ENCODE measurements around the gene CPSF2.

The CPSF2 gene

DNA sequence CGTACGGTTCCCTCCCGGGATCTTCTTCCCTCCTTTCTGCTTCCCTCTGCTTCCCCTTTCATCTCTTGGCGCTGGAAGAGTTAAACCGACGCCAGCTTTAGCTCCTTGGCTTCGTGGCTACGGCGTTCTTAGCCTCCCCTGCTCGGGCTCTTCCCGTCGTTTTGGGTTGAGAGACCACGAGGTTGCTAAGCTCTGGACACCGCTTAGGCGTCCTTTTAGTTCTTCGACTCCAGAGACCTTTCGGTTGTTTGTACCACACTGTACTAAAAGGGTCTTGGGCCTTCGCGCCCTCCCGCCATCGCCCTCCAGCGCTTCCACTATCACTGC, 545 bp downstream of the CPSF2 start:
- TF ChIP-seq, protein P1, sequence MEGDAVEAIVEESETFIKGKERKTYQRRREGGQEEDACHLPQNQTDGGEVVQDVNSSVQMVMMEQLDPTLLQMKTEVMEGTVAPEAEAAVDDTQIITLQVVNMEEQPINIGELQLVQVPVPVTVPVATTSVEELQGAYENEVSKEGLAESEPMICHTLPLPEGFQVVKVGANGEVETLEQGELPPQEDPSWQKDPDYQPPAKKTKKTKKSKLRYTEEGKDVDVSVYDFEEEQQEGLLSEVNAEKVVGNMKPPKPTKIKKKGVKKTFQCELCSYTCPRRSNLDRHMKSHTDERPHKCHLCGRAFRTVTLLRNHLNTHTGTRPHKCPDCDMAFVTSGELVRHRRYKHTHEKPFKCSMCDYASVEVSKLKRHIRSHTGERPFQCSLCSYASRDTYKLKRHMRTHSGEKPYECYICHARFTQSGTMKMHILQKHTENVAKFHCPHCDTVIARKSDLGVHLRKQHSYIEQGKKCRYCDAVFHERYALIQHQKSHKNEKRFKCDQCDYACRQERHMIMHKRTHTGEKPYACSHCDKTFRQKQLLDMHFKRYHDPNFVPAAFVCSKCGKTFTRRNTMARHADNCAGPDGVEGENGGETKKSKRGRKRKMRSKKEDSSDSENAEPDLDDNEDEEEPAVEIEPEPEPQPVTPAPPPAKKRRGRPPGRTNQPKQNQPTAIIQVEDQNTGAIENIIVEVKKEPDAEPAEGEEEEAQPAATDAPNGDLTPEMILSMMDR (IDR thresholded peaks at IDR 0.05), result no peak
- no peak for TF ChIP-seq ZFX (IDR thresholded peaks at IDR 0.05; ENCODE audit: borderline replicate concordance)
- peak overlapping the region; percentile 87 for H3K27ac ChIP-seq

DNA sequence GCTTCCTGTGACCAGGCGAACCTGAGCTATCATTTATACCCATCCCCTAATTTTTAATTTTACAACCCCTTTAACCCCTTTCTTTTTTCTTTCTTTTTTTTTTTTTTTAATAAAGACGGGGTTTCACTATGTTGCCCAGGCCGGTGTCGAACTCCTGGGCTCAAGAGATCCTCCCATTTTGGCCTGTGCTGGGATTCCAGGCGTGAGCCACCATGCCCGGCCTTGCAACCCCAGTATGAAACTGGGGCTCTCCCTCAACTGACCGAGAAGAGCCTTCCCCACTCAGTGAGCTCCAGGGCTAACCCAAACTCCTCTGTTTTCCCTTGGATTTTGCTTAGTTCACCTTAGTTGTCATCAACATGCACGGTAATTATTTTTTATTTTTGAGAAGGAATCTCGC, 992 bp downstream of the CPSF2 start:
- TF ChIP-seq, protein P1 (IDR thresholded peaks at IDR 0.05), result no peak
- no peak for TF ChIP-seq ZFX (IDR thresholded peaks at IDR 0.05; ENCODE audit: borderline replicate concordance)
- peak overlapping the region; percentile 87 for H3K27ac ChIP-seq

DNA sequence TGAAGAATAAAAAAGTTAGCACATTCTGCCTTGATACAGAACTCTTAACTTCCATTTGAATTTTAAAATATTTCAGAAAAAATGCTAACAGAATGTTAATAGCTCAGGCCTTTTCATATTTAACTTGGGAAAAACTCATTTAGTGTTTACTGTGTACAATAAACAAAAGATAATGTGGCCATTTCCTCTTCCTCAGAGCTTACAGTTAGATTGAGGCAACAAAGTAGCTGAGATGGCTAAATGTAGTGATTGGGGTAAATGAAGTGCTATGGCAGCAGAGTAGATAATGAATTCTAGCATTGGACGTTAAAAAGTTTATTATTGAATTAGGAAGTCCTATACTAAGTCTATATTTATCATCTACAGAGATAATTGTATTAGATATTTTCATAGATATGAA, 12.7 kb downstream of the CPSF2 start:
- no peak for TF ChIP-seq ZFX (IDR thresholded peaks at IDR 0.05; ENCODE audit: borderline replicate concordance)
- TF ChIP-seq, protein P1 (IDR thresholded peaks at IDR 0.05), result no peak
- no peak overlapping the region for H3K27ac ChIP-seq

DNA sequence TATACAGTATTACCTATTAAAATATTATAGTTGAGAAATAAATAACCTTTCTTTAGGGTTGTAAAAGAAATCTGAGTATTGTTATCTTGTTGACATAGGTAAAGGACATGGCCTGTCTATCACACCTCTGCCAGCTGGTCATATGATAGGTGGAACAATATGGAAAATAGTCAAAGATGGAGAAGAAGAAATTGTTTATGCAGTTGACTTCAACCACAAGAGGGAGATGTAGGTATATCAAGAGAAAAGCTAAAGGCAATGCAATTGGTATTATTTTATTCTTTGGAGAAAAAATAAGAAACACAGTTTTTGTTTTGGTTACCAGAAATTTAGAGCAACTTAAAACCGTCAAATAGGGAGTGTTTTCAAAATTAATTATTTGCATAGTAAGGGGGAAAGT, 13.5 kb downstream of the CPSF2 start:
- TF ChIP-seq ZFX (IDR thresholded peaks at IDR 0.05; ENCODE audit: borderline replicate concordance), result no peak
- TF ChIP-seq, protein P1 (IDR thresholded peaks at IDR 0.05), result peak; percentile 52
- H3K27ac ChIP-seq, result no peak overlapping the region

DNA sequence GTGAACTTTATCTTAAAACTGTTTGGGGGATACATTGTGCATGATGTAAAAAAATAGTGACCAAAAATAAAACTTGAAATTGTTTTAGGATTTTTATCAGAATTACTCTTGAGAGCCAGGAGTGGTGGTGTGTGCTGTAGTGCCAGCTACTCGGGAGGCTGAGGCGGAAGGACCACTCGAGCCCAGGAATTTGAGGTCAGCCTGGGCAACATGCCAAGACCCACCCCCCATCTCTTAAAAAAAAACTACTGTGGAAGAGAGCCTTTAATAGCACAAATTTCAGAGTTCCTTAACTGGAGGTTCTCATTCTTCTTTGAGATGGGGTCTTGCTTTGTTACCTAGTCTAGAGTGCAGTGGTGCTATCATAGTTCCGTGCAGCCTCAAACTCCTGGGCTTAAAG, 21.5 kb downstream of the CPSF2 start:
- H3K27ac ChIP-seq, result no peak overlapping the region
- TF ChIP-seq ZFX (IDR thresholded peaks at IDR 0.05; ENCODE audit: borderline replicate concordance), result no peak
- TF ChIP-seq, protein P1 (IDR thresholded peaks at IDR 0.05), result no peak

DNA sequence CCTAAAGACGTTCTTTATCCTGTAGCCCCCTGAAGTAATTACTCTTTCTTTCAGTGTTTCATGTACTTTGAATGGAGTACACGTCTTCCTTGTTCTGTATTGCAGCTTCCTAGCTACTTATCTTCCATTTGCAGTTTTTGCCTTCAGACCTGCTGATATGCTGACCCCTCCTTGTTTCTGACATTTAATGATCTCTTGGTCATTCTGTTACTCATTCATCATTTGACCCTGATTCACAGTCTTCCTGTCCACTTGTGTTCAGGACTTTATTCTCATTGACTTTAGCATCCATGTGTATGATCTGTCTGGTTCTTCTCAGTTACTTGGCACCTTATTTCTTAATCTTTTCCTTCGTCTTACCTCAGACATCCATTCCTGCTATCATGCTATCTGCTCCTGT, 22.2 kb downstream of the CPSF2 start:
- H3K27ac ChIP-seq, result no peak overlapping the region
- TF ChIP-seq, protein P1 (IDR thresholded peaks at IDR 0.05), result no peak
- TF ChIP-seq ZFX (IDR thresholded peaks at IDR 0.05; ENCODE audit: borderline replicate concordance), result no peak

DNA sequence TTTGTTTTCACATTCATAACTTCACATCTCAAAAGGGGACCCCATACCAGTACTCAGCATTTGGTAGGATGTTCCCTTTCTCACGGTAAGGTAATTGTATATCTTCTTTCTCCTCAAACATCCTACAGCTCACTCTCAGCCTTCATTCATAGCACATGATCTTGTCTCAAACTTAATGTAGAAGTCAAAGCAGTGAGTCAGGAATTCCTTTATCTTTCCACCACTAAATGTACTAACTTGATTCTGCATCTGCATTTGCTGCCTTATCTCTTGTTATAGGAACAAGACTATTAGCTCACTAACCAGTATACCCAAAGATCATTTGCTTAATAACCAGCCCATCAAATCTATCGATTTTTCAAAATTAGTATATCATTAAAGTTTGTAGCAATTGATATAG, 22.9 kb downstream of the CPSF2 start:
- no peak for TF ChIP-seq ZFX (IDR thresholded peaks at IDR 0.05; ENCODE audit: borderline replicate concordance)
- TF ChIP-seq, protein P1 (IDR thresholded peaks at IDR 0.05), result no peak

More for the DNA sequence above, 22.9 kb downstream of the CPSF2 start:
- no peak overlapping the region for H3K27ac ChIP-seq

Measured in 22Rv1 (cell line).